Ovary (tissue), 9 donors: ENCODE data around the gene NEK9. TPM values are rescaled to one million over a fixed set of nuclear protein-coding genes. Genes with fewer than 3 reads are reported as not detected.

Experiments used
- DNase-seq, 5 donors: peaks; one replicate each; pipeline ENCODE4 v3.0.0-alpha.2; 2019 to 2020
- H3K27ac ChIP-seq, 2 donors: fragments of 200-600 bp; one replicate each; pipeline versions ENCODE4 v1.5.1 to v1.8.0; 2019 to 2022
- H3K27me3 ChIP-seq: fragments of 200-600 bp; one replicate; pipeline ENCODE4 v1.8.0; 2022
- H3K36me3 ChIP-seq: fragments of 200-600 bp; sonication (generic); one replicate; pipeline ENCODE4 v1.5.1; 2019
- H3K4me1 ChIP-seq: one replicate; pipeline ENCODE4 v1.8.1; 2013; ENCODE audit warnings: mild to moderate bottlenecking, moderate library complexity; ENCODE audit not compliant: insufficient read depth
- H3K4me3 ChIP-seq: fragments of 200-600 bp; sonication (generic); one replicate; pipeline ENCODE4 v1.5.1; 2017
- H3K9me3 ChIP-seq, 2 donors: fragments of 200-600 bp in 1 of 2; sonication (generic) in 1 of 2; one replicate each; pipeline versions ENCODE4 v1.5.1 to v1.8.1; 2013 to 2019; ENCODE audit warnings: mild to moderate bottlenecking in 1 of 2, moderate library complexity in 1 of 2
- CTCF ChIP-seq, 3 donors: fragments of 450-650 bp in 2 of 3; fragments of 200-600 bp in 1 of 3; IDR thresholded peaks; one replicate each; pipeline versions ENCODE4 v1.5.1 to v1.8.0; 2016 to 2022; ENCODE audit warnings: antibody characterized with exemption in 3 of 3, mild to moderate bottlenecking in 1 of 3
- EP300 ChIP-seq: sonication (generic); formaldehyde crosslinking; IDR thresholded peaks from one replicate; pipeline ENCODE4 v1.6.1; 2017; ENCODE audit warnings: antibody characterized with exemption
- POLR2A ChIP-seq: fragments of 450-650 bp; IDR thresholded peaks from one replicate; pipeline ENCODE4 v1.6.1; 2017; ENCODE audit warnings: antibody characterized with exemption, mild to moderate bottlenecking, moderate library complexity
- WGBS, 3 donors: extraction: QIAGEN DNeasy Blood & Tissue Kit in 1 of 3; methylation state at CpG; one replicate each; pipeline versions ENCODE4 v1.1.5 to v1.1.7; 2013 to 2017; 5-methylcytosine and 5-hydroxymethylcytosine counted together
- intact Hi-C, 4 donors: fragments of 100-400 bp; cut with DNase I; formaldehyde crosslinking; loops; one replicate each; pipeline versions ENCODE4 v1.11.0 to v1.15.1; 2022 to 2023
- polyA plus RNA-seq, 2 donors: library from polyadenylated mRNA; stranded (reverse); fragments of 200-250 nt in 1 of 2; fragments of 350-450 nt in 1 of 2; fragmentation: Illumina TruSeq in 1 of 2; extraction: RNeasy Lipid Tissue Mini Kit (QIAGEN cat#74804) in 1 of 2; gene quantifications; one replicate each; pipeline ENCODE4 v1.2.3, GENCODE V29; 2013 to 2014
- total RNA-seq, 7 donors: library from RNA; depleted of rRNA in 2 of 7; stranded (reverse); fragments of >200 nt in 2 of 7; fragmentation: NEBNext Ultra II Directional in 3 of 7; extraction: Animal tissue kit (Norgen Biotek cat#: 25700) in 3 of 7; gene quantifications; one replicate each; pipeline versions ENCODE4 v1.1.0 to v1.2.4, GENCODE V29; 2016 to 2023
- donor health status: DM: no; HTN: no; CAD: no; lungs with moderate emphysema.
- donor health status: DM: no; HTN: no; CAD: no.
- donor health status: Bipolar disorder and iron deficiency.
- donor health status: DM: yes; HTN: yes; CAD: no.
- donor health status: DM: no; HTN: no; CAD: no.
- donor health status: DM: yes; HTN: yes; CAD: no.

The NEK9 gene
- total and polyA plus RNA-seq, 9 donors = 57.0 to 140 (median 105) TPM

GRCh38 chr14:75119056-75119455 lies 7.8 kb downstream of the NEK9 start:
- TF ChIP-seq CTCF (IDR thresholded peaks at IDR 0.05) (no peak), EP300 (no peak), POLR2A (no peak)
- no peaks in the 10 kb centered on the region for H3K4me1 ChIP-seq
- H3K27ac ChIP-seq = no peak overlapping the region
- no peaks in the 10 kb centered on the region for H3K36me3 ChIP-seq
- no peak for DNase-seq
- intact Hi-C loops = no loop called here
- H3K4me3 ChIP-seq = no peak overlapping the region
- no peaks in the 10 kb centered on the region for H3K9me3 ChIP-seq
- no peaks in the 10 kb centered on the region for H3K27me3 ChIP-seq
- 72 to 93% (median 84%) methylated on average over 2 of the region's 2 CpGs for WGBS, 3 donors

GRCh38 chr14:75113932-75114539 lies 12.8 kb downstream of the NEK9 start:
- no peak for DNase-seq
- 71 to 82% (median 74%) methylated on average over 5 of the region's 5 CpGs for WGBS, 3 donors
- no peaks in the 10 kb centered on the region for H3K27me3 ChIP-seq
- no peaks in the 10 kb centered on the region for H3K36me3 ChIP-seq
- no peak overlapping the region for H3K4me3 ChIP-seq
- no peak overlapping the region for H3K27ac ChIP-seq
- H3K9me3 ChIP-seq = no peaks in the 10 kb centered on the region
- TF ChIP-seq POLR2A (no peak), EP300 (no peak), CTCF (IDR thresholded peaks at IDR 0.05) (no peak)
- intact Hi-C loops = no loop called here
- H3K4me1 ChIP-seq = no peaks in the 10 kb centered on the region

GRCh38 chr14:75109877-75110276 lies 17.0 kb downstream of the NEK9 start:
- WGBS, 3 donors = 82 to 88% (median 82%) methylated on average over 2 of the region's 2 CpGs
- H3K4me3 ChIP-seq = no peak overlapping the region
- no peaks in the 10 kb centered on the region for H3K9me3 ChIP-seq
- intact Hi-C loops = no loop called here
- no peaks in the 10 kb centered on the region for H3K27me3 ChIP-seq
- no peak for DNase-seq
- TF ChIP-seq EP300 = no peak
- no peak for TF ChIP-seq POLR2A
- H3K4me1 ChIP-seq = no peaks in the 10 kb centered on the region
- H3K27ac ChIP-seq = no peak overlapping the region
- H3K36me3 ChIP-seq = no peaks in the 10 kb centered on the region

- DNase-seq = no peak
- 59 to 71% (median 64%) methylated on average over 3 of the region's 3 CpGs for WGBS, 3 donors
- Histone ChIP-seq H3K27me3 (no peaks in the 10 kb centered on the region), H3K36me3 (no peaks in the 10 kb centered on the region), H3K4me3 (no peak overlapping the region), H3K4me1 (no peaks in the 10 kb centered on the region), H3K27ac (no peak overlapping the region), H3K9me3 (no peaks in the 10 kb centered on the region)
- intact Hi-C loops = no loop called here
- TF ChIP-seq EP300 = no peak
- TF ChIP-seq POLR2A = no peak
- no peak for TF ChIP-seq CTCF (IDR thresholded peaks at IDR 0.05)
These were observed 19.7 kb downstream of the NEK9 start for GRCh38 chr14:75107186-75107585.

- no peaks in the 10 kb centered on the region for H3K36me3 ChIP-seq
These were observed 25.4 kb downstream of the NEK9 start for GRCh38 chr14:75101491-75101890.

More at GRCh38 chr14:75101491-75101890, 25.4 kb downstream of the NEK9 start:
- Histone ChIP-seq H3K9me3 (no peaks in the 10 kb centered on the region), H3K4me1 (no peaks in the 10 kb centered on the region), H3K27me3 (no peaks in the 10 kb centered on the region), H3K27ac (no peak overlapping the region), H3K4me3 (no peak overlapping the region)
- WGBS, 3 donors = 82 to 87% (median 83%) methylated on average over 4 of the region's 4 CpGs
- TF ChIP-seq EP300 (no peak), POLR2A (no peak), CTCF (IDR thresholded peaks at IDR 0.05) (no peak)
- intact Hi-C loops = no loop called here
- no peak for DNase-seq
